Endodermal cell (in vitro differentiated cells): ENCODE results near the gene RGS9. TPM values are rescaled to one million over a fixed set of nuclear protein-coding genes. Genes with fewer than 3 reads are reported as not detected.

Experiments used
- DNase-seq: peaks from one replicate; pipeline ENCODE4 v3.0.0-alpha.2; 2017
- H3K27ac ChIP-seq: 2 replicates; pipeline ENCODE4 v1.5.1; 2013; ENCODE audit warnings: mild to moderate bottlenecking, low read depth, low read length, moderate library complexity
- H3K27me3 ChIP-seq: 2 replicates; pipeline ENCODE4 v1.6.1; 2013; ENCODE audit warnings: mild to moderate bottlenecking, low read length, moderate library complexity; ENCODE audit not compliant: insufficient read depth, control insufficient read depth, poor library complexity, severe bottlenecking
- H3K36me3 ChIP-seq: 2 replicates; pipeline ENCODE4 v1.7.0; 2013; ENCODE audit warnings: mild to moderate bottlenecking, low read length, moderate library complexity; ENCODE audit not compliant: control insufficient read depth, insufficient read depth
- H3K4me1 ChIP-seq: one replicate; pipeline ENCODE4 v1.7.0; 2013; ENCODE audit warnings: low read length; ENCODE audit not compliant: control insufficient read depth, insufficient read depth
- H3K4me3 ChIP-seq: 2 replicates; pipeline ENCODE4 v1.5.1; 2013; ENCODE audit warnings: mild to moderate bottlenecking, low read length, moderate library complexity
- H3K9ac ChIP-seq: 2 replicates; pipeline ENCODE4 v1.6.1; 2013; ENCODE audit warnings: mild to moderate bottlenecking, low read length, moderate library complexity; ENCODE audit not compliant: poor library complexity, severe bottlenecking; ENCODE audit errors: extremely low read depth
- H3K9me3 ChIP-seq: 2 replicates; pipeline ENCODE4 v1.6.1; 2013; ENCODE audit warnings: mild to moderate bottlenecking, low read length, moderate library complexity; ENCODE audit not compliant: control insufficient read depth
- H3K27ac Mint-ChIP-seq: 2 replicates; pipeline ENCODE4 v1.8.0; 2020; ENCODE audit warnings: mixed read lengths
- H3K27me3 Mint-ChIP-seq: 2 replicates; pipeline ENCODE4 v1.8.0; 2021; ENCODE audit warnings: mild to moderate bottlenecking, mixed read lengths; ENCODE audit not compliant: insufficient read depth
- H3K36me3 Mint-ChIP-seq: 2 replicates; pipeline ENCODE4 v1.8.0; 2020; ENCODE audit warnings: low read depth, mixed read lengths
- H3K4me1 Mint-ChIP-seq: 2 replicates; pipeline ENCODE4 v1.8.0; 2020; ENCODE audit warnings: mixed read lengths
- H3K4me3 Mint-ChIP-seq: 2 replicates; pipeline ENCODE4 v1.8.0; 2020; ENCODE audit warnings: mild to moderate bottlenecking, moderate library complexity, mixed read lengths
- H3K9me3 Mint-ChIP-seq: 2 replicates; pipeline ENCODE4 v1.8.0; 2020; ENCODE audit warnings: mild to moderate bottlenecking, mixed read lengths
- WGBS, 2 experiments: methylation state at CpG; one replicate each; pipeline versions ENCODE4 v1.1.5 to v1.1.7; 2013; ENCODE audit warnings: missing lambda C conversion rate in 2 of 2, mixed read lengths in 1 of 2; ENCODE audit not compliant: insufficient coverage in 1 of 2, insufficient read length in 1 of 2; 5-methylcytosine and 5-hydroxymethylcytosine counted together
- total RNA-seq, 2 donors: library from RNA; stranded (reverse); fragmentation: NEBNext Ultra II Directional in 1 of 2; extraction: Animal tissue kit (Norgen Biotek cat#: 25700) in 1 of 2; gene quantifications; 2 replicates in 1 of 2; 3 replicates in 1 of 2; pipeline ENCODE4 v1.2.1, GENCODE V29; 2021
- TF ChIP-seq, protein P1 (sequence below): fragments of 200-600 bp; sonication (generic); conservative IDR thresholded peaks from 2 replicates; pipeline ENCODE4 v1.5.0; 2021; ENCODE audit warnings: antibody characterized with exemption, mild to moderate bottlenecking

Gene RGS9
- total RNA-seq, 2 donors from 2014 or later, result 11.1 to 14.7 TPM

GRCh38 chr17:65225061-65225460, 87.9 kb downstream of the RGS9 start:
- H3K9me3 ChIP-seq, result no peaks in the 10 kb centered on the region
- peaks cover 10% of the 10 kb centered on the region for H3K4me1 ChIP-seq
- 91 to 93% methylated on average over 11 to 18 of the region's 18 CpGs for WGBS, 2 experiments
- Mint-ChIP-seq H3K36me3 (no peaks in the 10 kb centered on the region), H3K27ac (no peak overlapping the region), H3K4me3 (no peak overlapping the region), H3K4me1 (peaks cover 16% of the 10 kb centered on the region), H3K9me3 (no peaks in the 10 kb centered on the region), H3K27me3 (peaks cover 1% of the 10 kb centered on the region)
- no peaks in the 10 kb centered on the region for H3K27me3 ChIP-seq
- TF ChIP-seq, protein P1, sequence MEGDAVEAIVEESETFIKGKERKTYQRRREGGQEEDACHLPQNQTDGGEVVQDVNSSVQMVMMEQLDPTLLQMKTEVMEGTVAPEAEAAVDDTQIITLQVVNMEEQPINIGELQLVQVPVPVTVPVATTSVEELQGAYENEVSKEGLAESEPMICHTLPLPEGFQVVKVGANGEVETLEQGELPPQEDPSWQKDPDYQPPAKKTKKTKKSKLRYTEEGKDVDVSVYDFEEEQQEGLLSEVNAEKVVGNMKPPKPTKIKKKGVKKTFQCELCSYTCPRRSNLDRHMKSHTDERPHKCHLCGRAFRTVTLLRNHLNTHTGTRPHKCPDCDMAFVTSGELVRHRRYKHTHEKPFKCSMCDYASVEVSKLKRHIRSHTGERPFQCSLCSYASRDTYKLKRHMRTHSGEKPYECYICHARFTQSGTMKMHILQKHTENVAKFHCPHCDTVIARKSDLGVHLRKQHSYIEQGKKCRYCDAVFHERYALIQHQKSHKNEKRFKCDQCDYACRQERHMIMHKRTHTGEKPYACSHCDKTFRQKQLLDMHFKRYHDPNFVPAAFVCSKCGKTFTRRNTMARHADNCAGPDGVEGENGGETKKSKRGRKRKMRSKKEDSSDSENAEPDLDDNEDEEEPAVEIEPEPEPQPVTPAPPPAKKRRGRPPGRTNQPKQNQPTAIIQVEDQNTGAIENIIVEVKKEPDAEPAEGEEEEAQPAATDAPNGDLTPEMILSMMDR, result no peak
- H3K27ac ChIP-seq, result no peak overlapping the region
- no peak for DNase-seq
- no peaks in the 10 kb centered on the region for H3K36me3 ChIP-seq
- no peak overlapping the region for H3K4me3 ChIP-seq
- H3K9ac ChIP-seq, result no peak overlapping the region

DNA sequence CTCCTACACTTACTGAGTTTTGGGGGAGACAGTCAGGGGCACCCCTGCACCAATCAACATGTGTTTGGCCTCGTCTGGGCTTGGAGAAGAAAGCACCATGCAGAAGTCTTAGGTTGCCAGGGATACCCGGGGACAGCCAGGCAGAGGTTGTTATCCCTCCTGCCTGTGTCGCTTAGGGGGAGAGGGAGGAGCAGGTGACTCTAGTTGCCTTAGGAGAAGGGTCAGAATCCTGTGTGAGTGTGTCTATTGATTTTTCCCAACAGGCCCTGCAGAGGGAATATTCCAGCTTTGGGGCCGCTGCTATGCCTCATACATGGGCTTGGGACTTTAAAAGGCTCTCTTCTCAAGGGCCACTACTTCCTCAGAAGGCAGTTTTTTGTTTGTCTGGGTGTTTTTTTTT, 89.1 kb downstream of the RGS9 start:
- H3K27me3 ChIP-seq, result no peaks in the 10 kb centered on the region
- no peaks in the 10 kb centered on the region for H3K36me3 ChIP-seq
- WGBS, 2 experiments, result 84 to 85% methylated on average over 3 to 4 of the region's 4 CpGs
- H3K27ac ChIP-seq, result no peak overlapping the region
- Mint-ChIP-seq H3K36me3 (no peaks in the 10 kb centered on the region), H3K4me1 (peaks cover 16% of the 10 kb centered on the region), H3K27me3 (peaks cover 1% of the 10 kb centered on the region), H3K27ac (no peak overlapping the region), H3K4me3 (no peak overlapping the region), H3K9me3 (no peaks in the 10 kb centered on the region)
- no peaks in the 10 kb centered on the region for H3K9me3 ChIP-seq
- no peak for DNase-seq
- no peak overlapping the region for H3K9ac ChIP-seq
- TF ChIP-seq, protein P1, result no peak
- H3K4me1 ChIP-seq, result peaks cover 10% of the 10 kb centered on the region
- no peak overlapping the region for H3K4me3 ChIP-seq

GRCh38 chr17:65227637-65228036, 90.5 kb downstream of the RGS9 start:
- Histone ChIP-seq H3K27ac (no peak overlapping the region), H3K4me3 (no peak overlapping the region), H3K4me1 (peaks cover 10% of the 10 kb centered on the region), H3K9ac (no peak overlapping the region), H3K27me3 (no peaks in the 10 kb centered on the region), H3K9me3 (no peaks in the 10 kb centered on the region), H3K36me3 (no peaks in the 10 kb centered on the region)
- TF ChIP-seq, protein P1, result no peak
- H3K27me3 Mint-ChIP-seq, result peaks cover 1% of the 10 kb centered on the region
- H3K4me3 Mint-ChIP-seq, result no peak overlapping the region
- H3K27ac Mint-ChIP-seq, result no peak overlapping the region
- H3K4me1 Mint-ChIP-seq, result peaks cover 16% of the 10 kb centered on the region
- H3K9me3 Mint-ChIP-seq, result no peaks in the 10 kb centered on the region
- DNase-seq, result no peak
- 77 to 97% methylated on average over 3 to 4 of the region's 4 CpGs for WGBS, 2 experiments
- no peaks in the 10 kb centered on the region for H3K36me3 Mint-ChIP-seq
